ENCODE measurements around the gene STUB1.

DNA sequence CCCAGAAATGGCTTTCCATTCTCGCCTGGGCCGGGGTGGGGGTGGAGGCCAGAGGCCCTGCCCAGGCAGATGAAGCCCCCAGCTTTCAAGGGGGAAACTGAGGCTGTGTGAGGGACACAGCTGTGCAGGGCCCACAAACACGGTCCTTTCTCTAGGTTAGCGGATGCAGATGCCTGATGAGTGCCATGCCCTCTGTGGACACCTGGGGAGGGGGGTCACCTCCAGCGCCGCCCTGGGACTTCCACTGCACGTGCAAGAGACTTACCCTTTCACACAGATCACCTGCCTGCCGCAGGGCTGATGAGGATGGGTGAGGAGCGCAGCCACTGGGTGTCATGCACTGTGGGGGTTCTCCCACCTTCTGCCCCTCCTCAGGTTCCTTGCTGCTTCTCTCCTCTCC, 38.2 kb downstream of the STUB1 start:
- TF ChIP-seq, protein P1, sequence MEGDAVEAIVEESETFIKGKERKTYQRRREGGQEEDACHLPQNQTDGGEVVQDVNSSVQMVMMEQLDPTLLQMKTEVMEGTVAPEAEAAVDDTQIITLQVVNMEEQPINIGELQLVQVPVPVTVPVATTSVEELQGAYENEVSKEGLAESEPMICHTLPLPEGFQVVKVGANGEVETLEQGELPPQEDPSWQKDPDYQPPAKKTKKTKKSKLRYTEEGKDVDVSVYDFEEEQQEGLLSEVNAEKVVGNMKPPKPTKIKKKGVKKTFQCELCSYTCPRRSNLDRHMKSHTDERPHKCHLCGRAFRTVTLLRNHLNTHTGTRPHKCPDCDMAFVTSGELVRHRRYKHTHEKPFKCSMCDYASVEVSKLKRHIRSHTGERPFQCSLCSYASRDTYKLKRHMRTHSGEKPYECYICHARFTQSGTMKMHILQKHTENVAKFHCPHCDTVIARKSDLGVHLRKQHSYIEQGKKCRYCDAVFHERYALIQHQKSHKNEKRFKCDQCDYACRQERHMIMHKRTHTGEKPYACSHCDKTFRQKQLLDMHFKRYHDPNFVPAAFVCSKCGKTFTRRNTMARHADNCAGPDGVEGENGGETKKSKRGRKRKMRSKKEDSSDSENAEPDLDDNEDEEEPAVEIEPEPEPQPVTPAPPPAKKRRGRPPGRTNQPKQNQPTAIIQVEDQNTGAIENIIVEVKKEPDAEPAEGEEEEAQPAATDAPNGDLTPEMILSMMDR (IDR thresholded peaks at IDR 0.05), result no peak
- TF ChIP-seq POLR2A (IDR thresholded peaks at IDR 0.05), result no peak

Data from right lobe of liver (tissue), 4 donors.